NB4 (cell line): ENCODE measurements around the gene TOMM70.

ENCODE experiments used
- DNase-seq: peaks from one replicate; pipeline ENCODE4 v3.0.0; 2010; ENCODE audit warnings: low read depth
- H3K4me3 ChIP-seq: one replicate; pipeline ENCODE4 v1.5.1; 2011; ENCODE audit warnings: mild to moderate bottlenecking, low read depth, low read length, moderate library complexity
- CTCF ChIP-seq: IDR thresholded peaks from one replicate; pipeline ENCODE4 v1.5.1; 2012; ENCODE audit warnings: low read depth, low read length
- MAX ChIP-seq: IDR thresholded peaks from 2 replicates; pipeline ENCODE4 v1.6.1; 2011; ENCODE audit warnings: low read depth, low read length
- MYC ChIP-seq: IDR thresholded peaks from 2 replicates; pipeline ENCODE4 v1.6.1; 2011; ENCODE audit warnings: low read depth, low read length
- POLR2A ChIP-seq: IDR thresholded peaks from 2 replicates; pipeline ENCODE4 v1.6.1; 2011; ENCODE audit warnings: mild to moderate bottlenecking; ENCODE audit not compliant: insufficient read length; ENCODE audit errors: extremely low read depth

Gene TOMM70

DNA sequence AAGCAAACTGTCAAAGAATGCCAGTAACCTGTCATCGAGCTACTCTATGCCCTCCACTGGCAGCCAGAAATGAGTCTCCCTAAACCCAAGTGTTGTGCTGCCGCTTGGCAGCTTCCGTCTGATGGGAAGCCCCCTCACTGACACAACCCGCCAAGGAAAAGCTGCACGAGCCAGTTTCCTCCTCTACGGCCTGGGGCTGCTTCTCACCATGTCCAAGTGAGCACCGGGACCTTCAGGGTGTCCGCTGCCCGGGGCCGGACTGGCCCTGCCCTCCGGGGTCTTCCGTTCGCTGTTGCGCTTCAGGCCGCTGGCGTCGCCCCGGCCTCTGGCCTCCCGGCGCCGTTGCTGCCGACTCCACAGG, 490 bp downstream of the TOMM70 start:
- DNase-seq = peak; percentile 52
- H3K4me3 ChIP-seq = peak overlapping the region; percentile 94
- TF ChIP-seq MAX = no peak
- TF ChIP-seq POLR2A = no peak
- TF ChIP-seq CTCF = no peak
- TF ChIP-seq MYC = no peak

GRCh38 chr3:100399341-100400071, 1.4 kb downstream of the TOMM70 start:
- TF ChIP-seq MYC (no peak), CTCF (no peak), POLR2A (no peak), MAX (no peak)
- peak; percentile 12 for DNase-seq
- H3K4me3 ChIP-seq = peak overlapping the region; percentile 94

DNA sequence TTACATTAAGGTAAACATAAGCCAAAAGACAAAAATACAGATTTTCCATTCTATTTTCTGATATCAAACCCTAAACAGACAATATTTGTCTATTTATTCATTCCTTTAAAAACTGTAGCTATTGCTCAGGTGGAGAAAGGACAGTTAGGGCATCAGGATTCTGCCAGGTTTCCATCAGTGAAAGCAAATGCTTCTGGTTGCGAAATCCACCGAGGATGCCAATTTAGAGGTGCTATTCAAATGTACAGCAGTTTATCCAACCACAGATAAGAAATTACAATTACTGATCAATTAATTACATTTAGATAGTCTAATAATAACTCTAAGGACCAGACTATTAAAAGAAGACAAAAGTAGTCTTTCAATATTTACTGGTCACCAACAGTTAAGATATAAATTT, 3.9 kb downstream of the TOMM70 start:
- DNase-seq = no peak
- no peak for TF ChIP-seq POLR2A
- TF ChIP-seq MAX = no peak
- TF ChIP-seq MYC = no peak
- no peak for TF ChIP-seq CTCF
- H3K4me3 ChIP-seq = peak overlapping the region; percentile 25

GRCh38 chr3:100395679-100396431, 5.0 kb downstream of the TOMM70 start:
- TF ChIP-seq CTCF (no peak), MYC (no peak), MAX (no peak), POLR2A (no peak)
- no peak for DNase-seq
- H3K4me3 ChIP-seq = no peak overlapping the region

- DNase-seq = no peak
- no peak for TF ChIP-seq MAX
- TF ChIP-seq CTCF = no peak
- TF ChIP-seq POLR2A = no peak
- TF ChIP-seq MYC = no peak
- no peak overlapping the region for H3K4me3 ChIP-seq
These were observed 11.9 kb downstream of the TOMM70 start for GRCh38 chr3:100389025-100389424.
